Motor neuron (in vitro differentiated cells): ENCODE results near the gene TRDN. TPM values are rescaled to one million over a fixed set of nuclear protein-coding genes. Genes with fewer than 3 reads are reported as not detected.

Experiments
- ATAC-seq, 8 experiments: fragments of 200-7000 bp; cut with Tn5 transposase; replicated peaks in 6 of 8; 2 replicates each; pipeline ENCODE4 v1.8.0; 2021; ENCODE audit warnings: mild to moderate bottlenecking in 8 of 8, moderate library complexity in 8 of 8
- H3K27ac ChIP-seq, 2 donors: fragments of 250-450 bp; sonication (Bioruptor Pico); 2 replicates each; pipeline ENCODE4 v1.9.0; 2021; ENCODE audit warnings: antibody characterized with exemption in 2 of 2, mild to moderate bottlenecking in 2 of 2, moderate library complexity in 1 of 2
- H3K4me1 ChIP-seq, 2 donors: fragments of 250-450 bp; sonication (Bioruptor Pico); replicated peaks in 1 of 2; 2 replicates each; pipeline ENCODE4 v1.6.1; 2021; ENCODE audit warnings: antibody characterized with exemption in 2 of 2, mild to moderate bottlenecking in 2 of 2, moderate library complexity in 1 of 2
- H3K4me3 ChIP-seq, 5 donors: fragments of 250-450 bp; sonication (Bioruptor Pico); 2 replicates each; pipeline ENCODE4 v1.9.0; 2021; ENCODE audit warnings: antibody characterized with exemption in 5 of 5, mild to moderate bottlenecking in 5 of 5, moderate library complexity in 4 of 5
- WGBS, 10 experiments: fragments of 450-650 bp; shearing (Covaris generic); methylation state at CpG; one replicate each; pipeline ENCODE4 v1.0.0; 2022; 5-methylcytosine and 5-hydroxymethylcytosine counted together
- in situ Hi-C, 9 experiments: fragments of 400-800 bp; cut with MboI; loops; one replicate each; pipeline ENCODE4 v1.15.0; 2021; ENCODE audit warnings: low sequenced_read_pairs in 9 of 9, low pct_unique_long_range_greater_than_20kb in 2 of 9; ENCODE audit not compliant: unreplicated experiment in 9 of 9
- total RNA-seq, 8 experiments: library from RNA; unstranded; fragments of 300-600 nt; gene quantifications; 2 replicates each; pipeline versions ENCODE4 v1.2.3 to v1.2.4, GENCODE V29; 2022

Gene TRDN
- total RNA-seq, 8 experiments from 2014 or later = 0.90 to 2.8 TPM; not detected in 6

DNA sequence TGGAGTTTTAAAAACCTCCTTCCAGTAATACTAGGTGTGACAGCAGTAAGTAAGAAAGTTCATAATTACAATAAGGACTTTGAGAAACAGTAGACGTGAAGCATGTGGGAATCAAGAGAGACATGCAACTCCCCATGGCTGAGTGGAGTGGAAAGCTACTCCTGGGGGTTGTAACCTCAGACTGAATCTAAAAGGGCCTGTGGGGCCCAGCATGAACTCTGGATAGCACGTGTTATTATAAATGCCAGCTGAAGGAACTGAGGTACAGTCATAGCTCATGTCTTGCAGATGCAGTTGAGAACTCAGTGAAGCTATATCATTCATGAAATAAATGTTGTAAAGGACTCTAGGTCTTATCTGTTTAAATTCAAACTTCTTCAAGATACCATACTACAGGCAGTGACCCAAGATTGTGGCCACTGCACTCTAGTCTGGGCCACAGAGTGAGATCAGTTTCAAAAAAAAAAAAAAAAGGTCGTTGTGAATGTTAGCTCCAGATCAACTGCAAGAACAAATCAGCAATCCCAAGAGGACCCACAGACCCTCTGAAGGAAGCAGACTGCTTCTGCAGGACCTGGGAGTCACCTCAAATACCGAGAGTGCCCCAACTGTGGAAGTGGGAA is 189.3 kb downstream of the TRDN start:
- Histone ChIP-seq H3K4me3 (no peak overlapping the region), H3K27ac (no peak overlapping the region), H3K4me1 (no peaks in the 10 kb centered on the region)
- in situ Hi-C loops = no loop called here
- peak in 2 of 8 experiments; percentile 40 to 64 for ATAC-seq
- WGBS, 10 experiments = 0 to 84% (median 27%) methylated on average over 1 to 4 of the region's 4 CpGs; no CpG with 5 or more reads in 1 of the 10 experiments

DNA sequence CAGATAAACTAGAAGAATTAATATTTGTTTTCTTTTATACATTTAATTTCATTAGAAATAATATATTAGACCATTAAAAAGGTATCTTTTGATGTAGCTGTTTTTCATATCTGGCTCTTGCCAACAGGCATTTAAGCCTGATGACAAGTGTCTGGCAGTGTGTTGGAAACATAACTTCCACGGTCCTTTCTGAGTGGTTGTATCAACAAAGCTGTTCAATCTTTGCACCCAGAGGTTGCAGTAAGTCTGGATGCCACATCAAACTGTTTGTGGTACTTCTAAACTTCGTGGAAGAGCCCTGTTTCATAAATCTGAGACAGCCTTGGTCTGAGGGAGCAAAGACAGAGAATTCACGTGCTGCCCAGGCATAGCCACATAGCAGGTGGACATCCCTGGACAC is 197.4 kb downstream of the TRDN start:
- in situ Hi-C loops = no loop called here
- no peak overlapping the region for H3K4me3 ChIP-seq
- H3K4me1 ChIP-seq = no peaks in the 10 kb centered on the region
- ATAC-seq = no peak
- 0 to 100% (median 48%) methylated on average over 1 to 3 of the region's 3 CpGs; no CpG with 5 or more reads in 2 of the 10 experiments for WGBS, 10 experiments
- no peak overlapping the region for H3K27ac ChIP-seq

- no peak for ATAC-seq
- in situ Hi-C loops = no loop called here
- H3K4me1 ChIP-seq = no peaks in the 10 kb centered on the region
- no peak overlapping the region for H3K27ac ChIP-seq
- no peak overlapping the region for H3K4me3 ChIP-seq
These were observed 202.6 kb downstream of the TRDN start for GRCh38 chr6:123434186-123434585.

DNA sequence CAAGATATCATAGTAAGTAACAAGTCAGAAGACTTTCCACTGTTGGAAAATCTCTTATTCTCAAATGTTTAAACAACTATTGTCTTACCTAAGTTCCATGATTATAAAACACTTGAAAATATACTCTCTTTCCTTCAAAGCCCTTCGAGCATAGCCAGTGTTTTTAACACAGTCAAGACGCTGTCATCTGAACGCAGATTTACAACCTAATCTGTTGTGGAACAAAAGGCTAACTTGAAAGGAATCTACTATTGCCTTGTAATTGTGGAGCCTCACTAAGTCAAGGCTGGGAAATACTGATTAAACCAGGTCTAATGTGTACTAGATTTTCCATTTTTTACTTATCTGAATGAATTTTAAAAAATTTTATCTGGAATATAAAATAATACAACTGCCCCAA is 205.8 kb downstream of the TRDN start:
- Histone ChIP-seq H3K4me3 (no peak overlapping the region), H3K27ac (no peak overlapping the region), H3K4me1 (no peaks in the 10 kb centered on the region)
- peak in 5 of 8 experiments; percentile 42 to 66 (median 50) for ATAC-seq
- in situ Hi-C loops = no loop called here
- 0 to 60% (median 8%) methylated on average over 1 to 3 of the region's 3 CpGs; no CpG with 5 or more reads in 2 of the 10 experiments for WGBS, 10 experiments

- 0 to 100% (median 75%) methylated on average over 1 of the region's 1 CpG; no CpG with 5 or more reads in 1 of the 10 experiments for WGBS, 10 experiments
- Histone ChIP-seq H3K4me1 (no peaks in the 10 kb centered on the region), H3K4me3 (no peak overlapping the region), H3K27ac (no peak overlapping the region)
- in situ Hi-C loops = no loop called here
- no peak for ATAC-seq
These were observed 209.7 kb downstream of the TRDN start for GRCh38 chr6:123427008-123427407.

GRCh38 chr6:123423130-123423529 is 213.6 kb downstream of the TRDN start:
- H3K4me1 ChIP-seq = peaks cover 0 to 3% of the 10 kb centered on the region in 2 donors
- H3K27ac ChIP-seq = no peak overlapping the region
- no peak for ATAC-seq
- 0 to 94% (median 89%) methylated on average over 1 of the region's 1 CpG; no CpG with 5 or more reads in 1 of the 10 experiments for WGBS, 10 experiments
- H3K4me3 ChIP-seq = no peak overlapping the region
- in situ Hi-C loops = loop anchor here in 4 of 9 experiments (25.0 kb wide), 2 partner anchors 289 to 1364 kb away; no protein-coding TSS in a partner anchor

DNA sequence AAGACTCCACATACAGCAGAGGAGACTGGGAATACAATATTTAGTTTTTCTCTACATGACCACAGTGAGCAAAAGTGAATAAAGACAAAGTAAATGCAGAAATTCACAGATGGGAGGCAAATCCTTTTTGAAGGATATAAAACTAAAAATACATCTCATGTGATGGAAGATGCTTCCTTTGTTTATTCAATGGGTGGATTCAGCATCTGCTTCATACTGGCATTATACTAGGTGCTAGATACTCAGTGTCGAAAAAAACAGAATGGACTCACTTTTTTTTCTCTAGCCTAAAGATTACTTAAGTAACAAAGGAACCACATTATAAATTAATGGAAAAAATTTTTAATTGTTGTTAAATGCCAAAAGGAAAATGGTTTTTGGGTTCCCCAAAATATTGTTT is 216.2 kb downstream of the TRDN start:
- Histone ChIP-seq H3K4me1 (peaks cover 6 to 18% of the 10 kb centered on the region in 2 donors), H3K27ac (no peak overlapping the region), H3K4me3 (no peak overlapping the region)
- WGBS, 10 experiments = 14 to 100% (median 27%) methylated on average over 1 of the region's 1 CpG; no CpG with 5 or more reads in 3 of the 10 experiments
- peak in 4 of 8 experiments; percentile 22 to 69 (median 32) for ATAC-seq
- in situ Hi-C loops = loop anchor here in 4 of 9 experiments (25.0 kb wide), 2 partner anchors 292 to 1367 kb away; no protein-coding TSS in a partner anchor

DNA sequence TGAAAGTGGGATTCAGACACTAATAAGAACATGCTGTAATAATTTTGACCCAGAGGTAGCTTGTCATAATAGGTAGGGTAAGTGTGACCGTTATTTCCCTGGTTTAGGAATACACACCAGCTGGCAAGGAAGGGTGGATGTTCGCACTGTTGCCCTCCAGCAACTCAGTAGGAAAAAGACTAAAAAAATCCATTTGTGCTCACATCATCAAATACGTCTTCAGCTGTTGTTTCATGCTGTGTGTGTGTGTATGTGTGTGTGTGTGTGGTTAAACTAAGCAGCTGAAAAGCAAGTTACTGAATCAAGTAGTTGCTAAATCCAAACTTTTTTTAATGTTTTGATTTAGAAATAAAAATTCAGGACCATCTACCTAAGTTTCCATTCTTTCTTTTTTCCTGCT is 218.7 kb downstream of the TRDN start:
- no peak overlapping the region for H3K27ac ChIP-seq
- in situ Hi-C loops = loop anchor here in 5 of 9 experiments (10.0 to 25.0 kb wide), 3 partner anchors 294 to 1369 kb away; no protein-coding TSS in a partner anchor

GRCh38 chr6:123417535-123417934 is 219.2 kb downstream of the TRDN start:
- peaks cover 6 to 18% of the 10 kb centered on the region in 2 donors for H3K4me1 ChIP-seq
- in situ Hi-C loops = loop anchor here in 5 of 9 experiments (10.0 to 25.0 kb wide), 3 partner anchors 295 to 1370 kb away; no protein-coding TSS in a partner anchor
- peak overlapping the region in 1 of 2 donors; percentile 51 for H3K27ac ChIP-seq
- WGBS, 10 experiments = 0 to 47% (median 19%) methylated on average over 1 to 3 of the region's 3 CpGs; no CpG with 5 or more reads in 1 of the 10 experiments
- no peak overlapping the region for H3K4me3 ChIP-seq
- peak in 5 of 8 experiments; percentile 55 to 76 (median 66) for ATAC-seq

More for the DNA sequence above, 218.7 kb downstream of the TRDN start:
- Histone ChIP-seq H3K4me1 (peaks cover 6 to 18% of the 10 kb centered on the region in 2 donors), H3K4me3 (no peak overlapping the region)
- 0 to 100% (median 60%) methylated on average over 1 to 3 of the region's 3 CpGs; no CpG with 5 or more reads in 1 of the 10 experiments for whole genome bisulfite sequencing, 10 experiments
- ATAC-seq = peak in 1 of 8 experiments; percentile 36

GRCh38 chr6:123415844-123416468 is 220.8 kb downstream of the TRDN start:
- in situ Hi-C loops = loop anchor here in 5 of 9 experiments (10.0 to 25.0 kb wide), 3 partner anchors 296 to 1371 kb away; no protein-coding TSS in a partner anchor
- 0 to 50% (median 8%) methylated on average over 2 to 6 of the region's 6 CpGs for WGBS, 10 experiments
- ATAC-seq = peak; percentile 38 to 71 (median 64)

DNA sequence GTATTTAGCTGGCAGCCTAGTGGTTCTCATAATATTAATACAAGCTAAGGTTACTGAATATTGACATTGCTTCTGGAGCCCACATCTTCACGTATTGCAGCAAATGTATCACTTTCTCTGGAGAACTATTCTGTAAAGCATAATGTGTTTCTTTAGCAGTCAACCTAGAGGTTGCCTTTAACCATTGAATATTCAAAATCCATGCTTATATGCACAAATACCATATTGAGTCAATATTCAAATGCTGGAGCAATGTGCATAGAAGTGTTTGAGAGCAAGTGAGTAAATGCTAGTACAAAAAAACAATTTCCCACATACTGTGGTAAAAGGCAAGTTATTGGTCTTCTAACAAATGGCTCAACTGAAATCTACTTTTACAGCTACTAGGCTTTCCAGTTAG is 231.8 kb downstream of the TRDN start:
- H3K27ac ChIP-seq = no peak overlapping the region
- ATAC-seq = peak in 2 of 8 experiments; percentile 68 to 92
- in situ Hi-C loops = loop anchor here in 4 of 9 experiments (25.0 kb wide), 2 partner anchors 307 to 1382 kb away; no protein-coding TSS in a partner anchor
- H3K4me1 ChIP-seq = peaks cover 0 to 4% of the 10 kb centered on the region in 2 donors
- H3K4me3 ChIP-seq = no peak overlapping the region
- WGBS, 10 experiments = 0 to 100% (median 100%) methylated on average over 1 of the region's 1 CpG; no CpG with 5 or more reads in 3 of the 10 experiments

More at GRCh38 chr6:123415844-123416468, 220.8 kb downstream of the TRDN start:
- Histone ChIP-seq H3K4me3 (no peak overlapping the region), H3K27ac (no peak overlapping the region), H3K4me1 (peaks cover 6 to 18% of the 10 kb centered on the region in 2 donors)

DNA sequence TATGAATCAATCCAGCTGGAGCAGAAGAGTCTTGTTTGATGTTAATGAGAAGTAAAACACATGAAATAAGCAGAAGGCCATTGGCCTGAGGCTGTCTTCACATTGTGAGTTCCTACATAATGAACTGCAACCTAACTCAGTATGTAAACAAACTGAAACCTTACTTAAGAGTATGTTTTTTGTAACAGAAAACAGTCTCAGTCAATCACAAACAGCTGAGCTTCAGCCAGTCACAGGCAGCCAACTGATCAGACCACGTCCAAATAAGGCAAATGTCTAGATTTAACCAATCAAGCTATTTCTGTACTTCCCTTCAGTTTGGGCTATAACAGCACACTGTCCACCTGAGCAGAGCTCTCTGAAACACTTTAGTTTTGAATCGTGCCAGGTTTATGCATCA is 234.7 kb downstream of the TRDN start:
- Histone ChIP-seq H3K4me1 (peaks cover 0 to 4% of the 10 kb centered on the region in 2 donors), H3K27ac (no peak overlapping the region), H3K4me3 (no peak overlapping the region)
- 17 to 100% (median 92%) methylated on average over 1 to 2 of the region's 2 CpGs; no CpG with 5 or more reads in 3 of the 10 experiments for WGBS, 10 experiments
- in situ Hi-C loops = loop anchor here in 4 of 9 experiments (25.0 kb wide), 2 partner anchors 310 to 1385 kb away; no protein-coding TSS in a partner anchor
- ATAC-seq = peak; percentile 42 to 99 (median 72)

- peaks cover 0 to 4% of the 10 kb centered on the region in 2 donors for H3K4me1 ChIP-seq
- no peak for ATAC-seq
- no peak overlapping the region for H3K27ac ChIP-seq
- 67 to 100% (median 88%) methylated on average over 2 to 12 of the region's 12 CpGs; no CpG with 5 or more reads in 1 of the 10 experiments for WGBS, 10 experiments
- H3K4me3 ChIP-seq = no peak overlapping the region
- in situ Hi-C loops = no loop called here
These were observed 238.7 kb downstream of the TRDN start for GRCh38 chr6:123398072-123398471.
